HG03565 (cell line): Measurements from ENCODE around the gene NDST1.

Source experiments
- ATAC-seq: cut with Tn5 transposase; IDR thresholded peaks from one replicate; pipeline ENCODE4 v1.9.1; 2021; ENCODE audit warnings: mild to moderate bottlenecking, moderate library complexity; ENCODE audit not compliant: unreplicated experiment

The NDST1 gene

GRCh38 chr5:150540615-150541396 lies 32.9 kb downstream of the NDST1 start:
- no peak for ATAC-seq

GRCh38 chr5:150541397-150541675 lies 33.4 kb downstream of the NDST1 start:
- no peak for ATAC-seq

GRCh38 chr5:150541895-150542294 lies 34.0 kb downstream of the NDST1 start:
- ATAC-seq: no peak

- no peak for ATAC-seq
These were observed 35.1 kb downstream of the NDST1 start for GRCh38 chr5:150542933-150543445.

- ATAC-seq: peak; percentile 92
These were observed 36.8 kb downstream of the NDST1 start for GRCh38 chr5:150544611-150545219.

GRCh38 chr5:150545246-150545645 lies 37.3 kb downstream of the NDST1 start:
- ATAC-seq: no peak

- no peak for ATAC-seq
These were observed 40.2 kb downstream of the NDST1 start for GRCh38 chr5:150548123-150548522.

- ATAC-seq: no peak
These were observed 41.8 kb downstream of the NDST1 start for GRCh38 chr5:150549735-150550134.

- no peak for ATAC-seq
These were observed 42.4 kb downstream of the NDST1 start for GRCh38 chr5:150550286-150550685.

- ATAC-seq: no peak
These were observed 43.1 kb downstream of the NDST1 start for GRCh38 chr5:150551066-150551465.

- ATAC-seq: no peak
These were observed 45.5 kb downstream of the NDST1 start for GRCh38 chr5:150553402-150553801.

- no peak for ATAC-seq
These were observed 46.0 kb downstream of the NDST1 start for GRCh38 chr5:150553911-150554310.

GRCh38 chr5:150554857-150555256 lies 46.9 kb downstream of the NDST1 start:
- no peak for ATAC-seq

- no peak for ATAC-seq
These were observed 48.2 kb downstream of the NDST1 start for GRCh38 chr5:150556106-150556505.

- ATAC-seq: no peak
These were observed 49.1 kb downstream of the NDST1 start for GRCh38 chr5:150556859-150557508.

- no peak for ATAC-seq
These were observed 49.6 kb downstream of the NDST1 start for GRCh38 chr5:150557509-150557872.

GRCh38 chr5:150558088-150558621 lies 50.2 kb downstream of the NDST1 start:
- no peak for ATAC-seq

- ATAC-seq: no peak
These were observed 51.2 kb downstream of the NDST1 start for GRCh38 chr5:150559088-150559487.

GRCh38 chr5:150559701-150560100 lies 51.8 kb downstream of the NDST1 start:
- ATAC-seq: no peak

- peak; percentile 67 for ATAC-seq
These were observed 52.7 kb downstream of the NDST1 start for GRCh38 chr5:150560401-150561191.

GRCh38 chr5:150561192-150561512 lies 53.2 kb downstream of the NDST1 start:
- no peak for ATAC-seq
